CD4-positive, alpha-beta T cell treated with Interleukin-6 for 4 hours (primary cell): ENCODE data around the gene PPWD1.

ENCODE experiments used
- DNase-seq: peaks from one replicate; pipeline ENCODE4 v3.0.0-alpha.2; 2020; ENCODE audit warnings: mixed read lengths

Gene PPWD1

GRCh38 chr5:65624025-65624570, 61.0 kb downstream of the PPWD1 start, which contains the start of gene TRIM23:
TRIM23 (minus strand) TSS chr5:65624333; CDS start chr5:65624274, 59 bp downstream.
- peak; percentile 90 for DNase-seq

GRCh38 chr5:65624571-65625555, 61.8 kb downstream of the PPWD1 start, which contains the start of the genes SHLD3 and TRAPPC13:
SHLD3 (plus strand) TSS chr5:65625027; CDS start chr5:65629588, 4,561 bp downstream.
TRAPPC13 (plus strand) TSS chr5:65625027; CDS start chr5:65625061, 34 bp downstream.
- DNase-seq: peak; percentile 81

- no peak for DNase-seq
Measured at GRCh38 chr5:65625743-65626142, 62.6 kb downstream of the PPWD1 start.

GRCh38 chr5:65630981-65631380, 67.9 kb downstream of the PPWD1 start:
- DNase-seq: no peak
